Activated CD4-positive, alpha-beta T cell treated with anti-CD3 and anti-CD28 coated beads, Interleukin-2, amount 10 ng/mL, durations not matched to agents 7 days and 5 days (primary cell): ENCODE results near the gene RAX2. TPM values are rescaled to one million over a fixed set of nuclear protein-coding genes. Genes with fewer than 3 reads are reported as not detected.
A peak's percentile ranks its signal among the peaks of the same experiment; 100 is the strongest.

ENCODE experiments used
- CTCF ChIA-PET: fragments of 350-600 bp; sonication (Branson Sonifier 250); formaldehyde crosslinking; loops from one replicate; lab custom pipeline; 2021; ENCODE audit warnings: antibody characterized with exemption; lab: Charles Lee
- POLR2A ChIA-PET: fragments of 350-600 bp; sonication (Branson Sonifier 250); formaldehyde crosslinking; loops from one replicate; lab custom pipeline; 2021; ENCODE audit warnings: antibody characterized with exemption; lab: Charles Lee
- DNase-seq: peaks from one replicate; pipeline ENCODE4 v3.0.0-alpha.2; 2020
- H3K27ac Mint-ChIP-seq: one replicate; pipeline ENCODE4 v1.8.0; 2021; ENCODE audit warnings: mild to moderate bottlenecking, moderate library complexity, mixed read lengths
- H3K27me3 Mint-ChIP-seq: one replicate; pipeline ENCODE4 v1.8.0; 2021; ENCODE audit warnings: mixed read lengths
- H3K36me3 Mint-ChIP-seq: one replicate; pipeline ENCODE4 v1.8.0; 2021; ENCODE audit warnings: low read depth, mixed read lengths
- H3K4me1 Mint-ChIP-seq: one replicate; pipeline ENCODE4 v1.8.0; 2021; ENCODE audit warnings: mixed read lengths
- H3K4me3 Mint-ChIP-seq: one replicate; pipeline ENCODE4 v1.8.0; 2021; ENCODE audit warnings: mild to moderate bottlenecking, moderate library complexity, mixed read lengths
- H3K9me3 Mint-ChIP-seq: one replicate; pipeline ENCODE4 v1.8.0; 2021; ENCODE audit warnings: mixed read lengths
- total RNA-seq, 2 experiments: library from RNA; stranded (reverse); gene quantifications; one replicate each; pipeline ENCODE4 v1.2.3, GENCODE V29; 2021

RAX2 gene
- total RNA-seq, 2 experiments from 2014 or later: not detected

GRCh38 chr19:3809881-3810707 lies 38.1 kb upstream of the RAX2 start:
- no peak for DNase-seq
- H3K27ac Mint-ChIP-seq: peak overlapping the region; percentile 13
- CTCF ChIA-PET: interaction anchor here (1.2 to 1.8 kb wide), 2 partner anchors 10 to 48 kb away, joined by 4 read pairs; partner anchors contain the start of gene MRPL54
- no peaks in the 10 kb centered on the region for H3K27me3 Mint-ChIP-seq
- peaks cover 7% of the 10 kb centered on the region for H3K9me3 Mint-ChIP-seq
- no peak overlapping the region for H3K4me3 Mint-ChIP-seq
- H3K4me1 Mint-ChIP-seq: peaks cover 34% of the 10 kb centered on the region
- H3K36me3 Mint-ChIP-seq: peaks cover 4% of the 10 kb centered on the region
- POLR2A ChIA-PET: no interaction called here

GRCh38 chr19:3808420-3809143 lies 36.6 kb upstream of the RAX2 start:
- DNase-seq: no peak
- Mint-ChIP-seq H3K4me3 (no peak overlapping the region), H3K4me1 (peaks cover 24% of the 10 kb centered on the region), H3K27ac (peak overlapping the region; percentile 80), H3K36me3 (peaks cover 4% of the 10 kb centered on the region), H3K27me3 (no peaks in the 10 kb centered on the region), H3K9me3 (peaks cover 7% of the 10 kb centered on the region)
- POLR2A ChIA-PET: no interaction called here
- CTCF ChIA-PET: interaction anchor here (0.6 to 1.2 kb wide), 4 partner anchors 8 to 179 kb away, joined by 3 to 4 read pairs (median 4); no protein-coding TSS in a partner anchor

GRCh38 chr19:3807574-3808354 lies 35.7 kb upstream of the RAX2 start:
- Mint-ChIP-seq H3K9me3 (peaks cover 7% of the 10 kb centered on the region), H3K36me3 (peaks cover 4% of the 10 kb centered on the region), H3K4me3 (no peak overlapping the region), H3K4me1 (peaks cover 18% of the 10 kb centered on the region), H3K27me3 (no peaks in the 10 kb centered on the region), H3K27ac (peak overlapping the region; percentile 80)
- CTCF ChIA-PET: interaction anchor here (1.2 kb wide), 1 partner anchor 14 kb away, joined by 4 read pairs; no protein-coding TSS in a partner anchor
- DNase-seq: no peak
- POLR2A ChIA-PET: no interaction called here

GRCh38 chr19:3807131-3807480 lies 35.1 kb upstream of the RAX2 start:
- H3K36me3 Mint-ChIP-seq: no peaks in the 10 kb centered on the region
- peaks cover 14% of the 10 kb centered on the region for H3K4me1 Mint-ChIP-seq
- H3K27ac Mint-ChIP-seq: no peak overlapping the region
- no peak for DNase-seq
- H3K4me3 Mint-ChIP-seq: no peak overlapping the region
- H3K9me3 Mint-ChIP-seq: peaks cover 7% of the 10 kb centered on the region
- no peaks in the 10 kb centered on the region for H3K27me3 Mint-ChIP-seq
- ChIA-PET POLR2A (no interaction called here), CTCF (no interaction called here)

GRCh38 chr19:3805859-3806258 lies 33.8 kb upstream of the RAX2 start:
- no peak for DNase-seq
- Mint-ChIP-seq H3K36me3 (no peaks in the 10 kb centered on the region), H3K9me3 (peaks cover 7% of the 10 kb centered on the region), H3K27me3 (peaks cover 2% of the 10 kb centered on the region), H3K4me3 (no peak overlapping the region), H3K27ac (no peak overlapping the region), H3K4me1 (peaks cover 22% of the 10 kb centered on the region)
- POLR2A ChIA-PET: no interaction called here
- CTCF ChIA-PET: no interaction called here

GRCh38 chr19:3804429-3804828 lies 32.4 kb upstream of the RAX2 start:
- Mint-ChIP-seq H3K27me3 (peaks cover 2% of the 10 kb centered on the region), H3K27ac (no peak overlapping the region), H3K4me1 (peaks cover 23% of the 10 kb centered on the region), H3K9me3 (peaks cover 7% of the 10 kb centered on the region), H3K36me3 (no peaks in the 10 kb centered on the region), H3K4me3 (no peak overlapping the region)
- ChIA-PET POLR2A (no interaction called here), CTCF (interaction anchor here (0.9 to 1.0 kb wide), 2 partner anchors 10 to 21 kb away, joined by 3 to 5 read pairs; no protein-coding TSS in a partner anchor)
- DNase-seq: no peak

- H3K4me3 Mint-ChIP-seq: no peak overlapping the region
- H3K4me1 Mint-ChIP-seq: peaks cover 27% of the 10 kb centered on the region
- H3K27me3 Mint-ChIP-seq: peaks cover 2% of the 10 kb centered on the region
- H3K36me3 Mint-ChIP-seq: no peaks in the 10 kb centered on the region
- no peak overlapping the region for H3K27ac Mint-ChIP-seq
- POLR2A ChIA-PET: no interaction called here
- CTCF ChIA-PET: interaction anchor here (0.9 to 1.0 kb wide), 2 partner anchors 10 to 20 kb away, joined by 3 to 5 read pairs; no protein-coding TSS in a partner anchor
- DNase-seq: no peak
- H3K9me3 Mint-ChIP-seq: peaks cover 7% of the 10 kb centered on the region
Measured at GRCh38 chr19:3803986-3804385, 32.0 kb upstream of the RAX2 start.

- POLR2A ChIA-PET: no interaction called here
- H3K27ac Mint-ChIP-seq: no peak overlapping the region
- no peak for DNase-seq
- peaks cover 2% of the 10 kb centered on the region for H3K27me3 Mint-ChIP-seq
- CTCF ChIA-PET: interaction anchor here (1.0 kb wide), 1 partner anchor 9 kb away, joined by 5 read pairs; no protein-coding TSS in a partner anchor
- no peaks in the 10 kb centered on the region for H3K36me3 Mint-ChIP-seq
- no peak overlapping the region for H3K4me3 Mint-ChIP-seq
- peaks cover 33% of the 10 kb centered on the region for H3K4me1 Mint-ChIP-seq
- peaks cover 7% of the 10 kb centered on the region for H3K9me3 Mint-ChIP-seq
Measured at GRCh38 chr19:3803114-3803888, 31.3 kb upstream of the RAX2 start.

- H3K9me3 Mint-ChIP-seq: peaks cover 4% of the 10 kb centered on the region
- CTCF ChIA-PET: no interaction called here
- peak; percentile 76 for DNase-seq
- no peak overlapping the region for H3K27ac Mint-ChIP-seq
- peaks cover 42% of the 10 kb centered on the region for H3K4me1 Mint-ChIP-seq
- peak overlapping the region; percentile 63 for H3K4me3 Mint-ChIP-seq
- H3K27me3 Mint-ChIP-seq: peaks cover 2% of the 10 kb centered on the region
- POLR2A ChIA-PET: no interaction called here
- H3K36me3 Mint-ChIP-seq: peaks cover 7% of the 10 kb centered on the region
Measured at GRCh38 chr19:3801412-3802096, 29.5 kb upstream of the RAX2 start.

GRCh38 chr19:3800996-3801395 lies 29.0 kb upstream of the RAX2 start:
- H3K27me3 Mint-ChIP-seq: peaks cover 2% of the 10 kb centered on the region
- CTCF ChIA-PET: interaction anchor here (1.3 kb wide), 1 partner anchor 8 kb away, joined by 4 read pairs; no protein-coding TSS in a partner anchor
- H3K4me3 Mint-ChIP-seq: peak overlapping the region; percentile 63
- peaks cover 42% of the 10 kb centered on the region for H3K4me1 Mint-ChIP-seq
- peaks cover 9% of the 10 kb centered on the region for H3K36me3 Mint-ChIP-seq
- H3K9me3 Mint-ChIP-seq: peaks cover 10% of the 10 kb centered on the region
- POLR2A ChIA-PET: no interaction called here
- H3K27ac Mint-ChIP-seq: no peak overlapping the region
- DNase-seq: no peak

GRCh38 chr19:3798137-3798536 lies 26.1 kb upstream of the RAX2 start:
- Mint-ChIP-seq H3K27me3 (peaks cover 2% of the 10 kb centered on the region), H3K4me1 (peaks cover 34% of the 10 kb centered on the region), H3K4me3 (peak overlapping the region; percentile 23), H3K36me3 (peaks cover 9% of the 10 kb centered on the region), H3K27ac (peak overlapping the region; percentile 86), H3K9me3 (peaks cover 10% of the 10 kb centered on the region)
- peak; percentile 52 for DNase-seq
- POLR2A ChIA-PET: no interaction called here
- CTCF ChIA-PET: interaction anchor here (0.6 kb wide), 1 partner anchor 11 kb away, joined by 3 read pairs; no protein-coding TSS in a partner anchor
